ENCODE data around the gene RNGTT. TPM values are rescaled to one million over a fixed set of nuclear protein-coding genes. Genes with fewer than 3 reads are reported as not detected.

Gene RNGTT
- total RNA-seq, 4 donors from 2014 or later = 12.2 to 17.5 (median 14.6) TPM

GRCh38 chr6:88867841-88868731 is 95.3 kb downstream of the RNGTT start:
- no peaks in the 10 kb centered on the region for H3K9me3 ChIP-seq
- ATAC-seq = no peak
- no peaks in the 10 kb centered on the region for H3K27me3 ChIP-seq
- WGBS, 2 donors (ENCODE audit: low coverage in 1 of 2) = 72 to 89% methylated on average over 2 of the region's 2 CpGs
- no peak overlapping the region for H3K4me3 ChIP-seq
- H3K27ac ChIP-seq = no peak overlapping the region
- TF ChIP-seq POLR2A (IDR thresholded peaks at IDR 0.05) = no peak
- no peak for TF ChIP-seq CTCF (IDR thresholded peaks at IDR 0.05)
- no peak for TF ChIP-seq EP300 (IDR thresholded peaks at IDR 0.05)
- no peak for TF ChIP-seq POLR2AphosphoS5 (IDR thresholded peaks at IDR 0.05)
- H3K4me1 ChIP-seq = peaks cover 0 to 15% (median 0%) of the 10 kb centered on the region in 3 donors
- H3K36me3 ChIP-seq = no peaks in the 10 kb centered on the region

DNA sequence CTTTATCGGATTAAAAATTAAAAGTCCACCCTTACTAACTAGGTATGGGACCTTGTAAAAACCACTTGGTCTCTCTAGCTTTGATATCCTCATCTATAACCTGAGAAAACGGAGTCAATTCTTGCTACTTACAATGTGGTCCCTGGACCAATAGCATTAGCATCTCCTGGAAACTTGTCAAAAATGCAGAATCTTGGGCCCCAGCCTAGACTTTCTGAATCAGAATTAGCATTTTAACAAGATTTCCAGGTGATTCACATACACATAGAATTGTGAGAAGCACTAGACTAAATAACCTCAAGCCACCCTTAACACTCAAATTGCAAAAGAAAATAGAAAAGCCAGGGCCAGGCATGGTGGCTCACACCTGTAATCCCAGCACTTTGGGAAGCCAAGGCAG is 96.6 kb downstream of the RNGTT start:
- H3K4me3 ChIP-seq = no peak overlapping the region
- 98 to 100% methylated on average over 1 to 2 of the region's 2 CpGs for WGBS, 2 donors (ENCODE audit: low coverage in 1 of 2)
- TF ChIP-seq POLR2AphosphoS5 (IDR thresholded peaks at IDR 0.05) = no peak
- TF ChIP-seq POLR2A (IDR thresholded peaks at IDR 0.05) = no peak
- no peak for TF ChIP-seq EP300 (IDR thresholded peaks at IDR 0.05)
- TF ChIP-seq CTCF (IDR thresholded peaks at IDR 0.05) = no peak
- H3K36me3 ChIP-seq = no peaks in the 10 kb centered on the region
- no peak for ATAC-seq
- no peaks in the 10 kb centered on the region for H3K27me3 ChIP-seq
- H3K4me1 ChIP-seq = peaks cover 0 to 11% (median 0%) of the 10 kb centered on the region in 3 donors
- no peaks in the 10 kb centered on the region for H3K9me3 ChIP-seq
- H3K27ac ChIP-seq = no peak overlapping the region

GRCh38 chr6:88865275-88865674 is 98.1 kb downstream of the RNGTT start:
- no peak for ATAC-seq
- TF ChIP-seq POLR2A (IDR thresholded peaks at IDR 0.05) = no peak
- TF ChIP-seq CTCF (IDR thresholded peaks at IDR 0.05) = no peak
- TF ChIP-seq POLR2AphosphoS5 (IDR thresholded peaks at IDR 0.05) = no peak
- no peak for TF ChIP-seq EP300 (IDR thresholded peaks at IDR 0.05)
- WGBS, 2 donors (ENCODE audit: low coverage in 1 of 2) = 100% methylated on average over 2 of the region's 2 CpGs
- Histone ChIP-seq H3K27ac (no peak overlapping the region), H3K27me3 (no peaks in the 10 kb centered on the region), H3K4me3 (no peak overlapping the region), H3K4me1 (peaks cover 0 to 11% (median 0%) of the 10 kb centered on the region in 3 donors), H3K9me3 (no peaks in the 10 kb centered on the region), H3K36me3 (no peaks in the 10 kb centered on the region)

- Histone ChIP-seq H3K27me3 (no peaks in the 10 kb centered on the region), H3K4me1 (peaks cover 0 to 7% (median 0%) of the 10 kb centered on the region in 3 donors), H3K4me3 (no peak overlapping the region), H3K36me3 (no peaks in the 10 kb centered on the region), H3K9me3 (no peaks in the 10 kb centered on the region), H3K27ac (no peak overlapping the region)
- ATAC-seq = no peak
- TF ChIP-seq POLR2AphosphoS5 (IDR thresholded peaks at IDR 0.05) (no peak), CTCF (IDR thresholded peaks at IDR 0.05) (no peak)
Observed at GRCh38 chr6:88864359-88865054, 98.9 kb downstream of the RNGTT start.
